GM10266 (cell line): ENCODE data around the gene EFNB3.

Experiments
- DNase-seq: peaks from one replicate; pipeline ENCODE4 v3.0.0; 2012; ENCODE audit errors: extremely low spot score
- TF ChIP-seq, protein P1 (sequence below): IDR thresholded peaks from 2 replicates; pipeline ENCODE4 v1.5.1; 2012; ENCODE audit warnings: mild to moderate bottlenecking, low read depth; ENCODE audit not compliant: control insufficient read depth, insufficient read depth; ENCODE audit errors: missing control alignments

The EFNB3 gene

DNA sequence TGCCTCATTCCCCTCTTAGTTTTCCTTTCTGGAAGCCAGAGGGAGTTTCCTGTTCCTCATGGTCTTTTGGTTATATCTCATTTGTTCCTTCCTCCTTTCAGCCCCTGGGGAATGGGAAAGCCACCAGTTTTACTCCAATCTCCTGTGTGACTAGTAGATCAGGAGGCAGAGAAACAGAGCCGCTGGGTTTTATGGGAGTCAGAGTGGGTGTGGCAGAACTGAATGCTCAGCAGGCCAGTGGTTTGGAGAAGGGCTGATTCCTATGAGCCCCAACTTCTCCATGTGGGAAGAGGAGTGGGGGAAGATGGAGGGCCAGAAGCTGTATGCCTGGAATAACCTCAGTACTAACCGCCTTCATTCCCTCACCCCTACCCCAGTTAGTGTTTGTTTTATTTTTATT, 16.6 kb downstream of the EFNB3 start:
- DNase-seq = no peak
- TF ChIP-seq, protein P1, sequence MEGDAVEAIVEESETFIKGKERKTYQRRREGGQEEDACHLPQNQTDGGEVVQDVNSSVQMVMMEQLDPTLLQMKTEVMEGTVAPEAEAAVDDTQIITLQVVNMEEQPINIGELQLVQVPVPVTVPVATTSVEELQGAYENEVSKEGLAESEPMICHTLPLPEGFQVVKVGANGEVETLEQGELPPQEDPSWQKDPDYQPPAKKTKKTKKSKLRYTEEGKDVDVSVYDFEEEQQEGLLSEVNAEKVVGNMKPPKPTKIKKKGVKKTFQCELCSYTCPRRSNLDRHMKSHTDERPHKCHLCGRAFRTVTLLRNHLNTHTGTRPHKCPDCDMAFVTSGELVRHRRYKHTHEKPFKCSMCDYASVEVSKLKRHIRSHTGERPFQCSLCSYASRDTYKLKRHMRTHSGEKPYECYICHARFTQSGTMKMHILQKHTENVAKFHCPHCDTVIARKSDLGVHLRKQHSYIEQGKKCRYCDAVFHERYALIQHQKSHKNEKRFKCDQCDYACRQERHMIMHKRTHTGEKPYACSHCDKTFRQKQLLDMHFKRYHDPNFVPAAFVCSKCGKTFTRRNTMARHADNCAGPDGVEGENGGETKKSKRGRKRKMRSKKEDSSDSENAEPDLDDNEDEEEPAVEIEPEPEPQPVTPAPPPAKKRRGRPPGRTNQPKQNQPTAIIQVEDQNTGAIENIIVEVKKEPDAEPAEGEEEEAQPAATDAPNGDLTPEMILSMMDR = no peak

DNA sequence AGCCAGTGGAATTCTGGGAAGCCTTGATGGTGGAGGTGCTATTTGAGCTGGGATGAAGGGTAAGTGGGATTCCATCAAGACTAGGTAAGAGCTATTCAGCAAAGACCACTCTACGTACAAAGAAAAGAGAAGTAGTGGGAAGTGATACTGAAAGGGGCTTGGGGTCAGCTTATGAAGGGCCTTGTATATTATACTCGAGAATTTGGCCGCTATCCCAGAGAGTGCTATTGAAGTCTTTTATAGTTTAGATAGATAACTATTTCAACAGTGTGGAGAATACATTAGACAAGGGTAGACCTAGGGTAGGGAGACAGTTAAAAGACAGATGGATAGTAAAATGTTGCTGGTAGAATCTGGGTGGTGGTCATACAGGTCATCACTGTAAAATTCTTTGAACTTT, 22.9 kb downstream of the EFNB3 start:
- DNase-seq = no peak
- TF ChIP-seq, protein P1 = no peak

DNA sequence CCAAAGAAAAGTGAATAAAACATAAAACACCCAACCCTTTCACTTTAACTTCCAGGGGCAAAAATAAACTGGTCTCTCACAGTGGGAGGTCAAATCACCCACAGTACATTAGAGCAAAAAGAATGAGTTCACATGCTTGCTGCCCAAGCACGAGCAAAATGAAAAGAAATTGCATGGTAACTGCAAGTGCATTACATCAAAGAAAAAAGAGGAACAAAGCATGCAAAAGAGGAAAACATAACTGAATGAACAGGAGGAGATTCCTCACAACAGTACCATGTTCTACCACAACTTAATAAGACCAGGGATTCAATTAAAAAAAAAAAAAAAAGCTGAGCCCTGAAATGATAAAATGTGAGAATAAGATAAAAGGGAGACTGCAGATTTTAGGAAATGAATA, 24.8 kb downstream of the EFNB3 start:
- TF ChIP-seq, protein P1 = no peak
- DNase-seq = no peak

DNA sequence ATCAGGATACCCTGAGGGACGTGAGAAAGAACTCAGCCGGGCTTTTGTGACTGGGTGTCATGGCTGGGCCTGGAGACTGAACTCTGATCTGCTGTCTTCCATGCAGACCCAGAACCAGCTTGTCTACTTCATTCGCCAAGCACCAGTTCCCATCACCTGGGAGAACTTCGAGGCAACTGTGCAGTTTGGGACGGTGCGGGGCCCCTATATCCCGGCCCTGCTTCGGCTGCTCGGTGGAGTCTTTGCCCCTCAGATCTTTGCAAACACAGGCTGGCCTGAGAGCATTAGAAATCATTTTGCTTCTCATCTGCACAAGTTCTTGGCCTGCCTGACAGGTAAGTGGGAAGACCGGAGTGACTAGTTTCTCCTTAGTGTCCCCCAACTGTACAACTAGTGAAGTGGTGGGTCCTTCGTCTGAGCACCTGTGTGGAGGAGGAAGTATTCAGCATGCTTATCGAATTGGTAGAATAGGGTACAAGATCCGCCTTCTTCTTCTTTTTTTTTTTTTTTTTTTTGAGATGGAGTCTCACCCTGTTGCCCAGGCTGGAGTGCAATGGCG, 28.1 kb downstream of the EFNB3 start:
- DNase-seq = no peak
- TF ChIP-seq, protein P1 = no peak

DNA sequence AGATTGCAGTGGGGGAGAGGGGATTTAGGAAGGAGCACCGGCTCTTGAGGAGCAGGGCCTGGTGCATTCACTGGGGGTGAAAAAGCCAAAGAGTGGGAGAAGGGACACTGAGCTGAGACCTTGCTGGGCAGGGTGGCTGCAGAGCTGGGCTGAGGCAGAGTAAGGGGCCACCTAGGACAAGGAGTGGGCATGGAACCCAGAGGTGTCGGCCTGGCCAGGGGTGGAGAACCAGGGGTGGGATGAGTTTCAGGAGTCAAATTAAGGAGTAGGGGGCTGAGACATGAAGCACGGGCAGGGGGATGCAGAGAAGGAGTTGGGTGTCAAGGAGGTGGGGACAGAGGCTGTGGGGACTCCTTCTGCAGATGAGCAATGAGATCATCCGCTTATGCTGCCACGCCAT, 32.6 kb downstream of the EFNB3 start:
- TF ChIP-seq, protein P1 = no peak
- no peak for DNase-seq

DNA sequence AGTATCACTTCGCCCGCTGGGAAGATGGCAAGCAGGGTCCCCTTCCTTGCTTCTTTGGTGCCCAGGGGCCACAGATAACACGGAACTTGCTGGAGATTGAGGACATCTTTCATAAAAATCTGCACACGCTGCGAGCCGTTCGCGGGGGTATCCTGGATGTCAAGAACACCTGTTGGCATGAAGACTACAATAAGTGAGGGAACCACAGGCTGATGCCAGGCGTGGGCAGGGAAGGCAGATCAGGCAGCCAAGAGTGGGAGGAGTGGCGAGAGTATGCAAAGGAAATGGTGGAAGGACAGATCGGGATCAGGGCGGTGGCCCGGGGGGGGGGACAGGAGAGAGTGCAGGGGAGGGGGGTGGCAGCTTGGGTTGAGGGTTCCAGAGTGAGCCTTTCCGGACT, 34.7 kb downstream of the EFNB3 start:
- no peak for DNase-seq
- TF ChIP-seq, protein P1 = no peak

DNA sequence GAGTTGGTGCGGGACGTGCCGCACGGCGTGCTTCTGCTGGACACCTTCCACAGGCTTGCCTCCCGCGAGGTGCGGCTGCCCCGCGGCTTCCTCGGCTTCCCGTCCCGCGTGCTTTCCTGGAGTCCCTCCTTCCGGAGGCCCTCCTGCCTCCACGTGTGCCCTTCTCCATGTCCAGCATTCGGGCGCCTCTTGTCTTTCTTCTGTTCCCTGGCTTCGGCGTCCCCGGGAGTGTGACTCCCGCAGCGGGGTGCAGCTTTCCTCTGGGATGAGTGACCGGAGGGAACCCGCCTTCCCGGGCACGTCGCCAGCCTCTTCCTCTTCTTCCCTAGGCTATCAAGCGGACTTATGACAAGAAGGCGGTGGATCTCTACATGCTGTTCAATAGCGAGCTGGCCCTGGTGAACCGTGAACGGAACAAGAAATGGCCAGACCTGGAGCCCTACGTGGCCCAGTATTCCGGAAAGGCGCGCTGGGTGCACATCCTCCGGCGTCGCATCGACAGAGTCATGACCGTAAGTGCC, 35.5 kb downstream of the EFNB3 start:
- DNase-seq = no peak

More for the DNA sequence above, 35.5 kb downstream of the EFNB3 start:
- TF ChIP-seq, protein P1 = no peak
